Endometrium (tissue), 2 donors: Measurements from ENCODE around the gene B3GNT9.

Source experiments
- FAIRE-seq: peaks from 2 replicates; lab custom pipeline; 2012; peaks lifted over from hg19 to GRCh38; lab: Jason Lieb, UNC
- donor health status: control.
- donor health status: control.

B3GNT9 gene

DNA sequence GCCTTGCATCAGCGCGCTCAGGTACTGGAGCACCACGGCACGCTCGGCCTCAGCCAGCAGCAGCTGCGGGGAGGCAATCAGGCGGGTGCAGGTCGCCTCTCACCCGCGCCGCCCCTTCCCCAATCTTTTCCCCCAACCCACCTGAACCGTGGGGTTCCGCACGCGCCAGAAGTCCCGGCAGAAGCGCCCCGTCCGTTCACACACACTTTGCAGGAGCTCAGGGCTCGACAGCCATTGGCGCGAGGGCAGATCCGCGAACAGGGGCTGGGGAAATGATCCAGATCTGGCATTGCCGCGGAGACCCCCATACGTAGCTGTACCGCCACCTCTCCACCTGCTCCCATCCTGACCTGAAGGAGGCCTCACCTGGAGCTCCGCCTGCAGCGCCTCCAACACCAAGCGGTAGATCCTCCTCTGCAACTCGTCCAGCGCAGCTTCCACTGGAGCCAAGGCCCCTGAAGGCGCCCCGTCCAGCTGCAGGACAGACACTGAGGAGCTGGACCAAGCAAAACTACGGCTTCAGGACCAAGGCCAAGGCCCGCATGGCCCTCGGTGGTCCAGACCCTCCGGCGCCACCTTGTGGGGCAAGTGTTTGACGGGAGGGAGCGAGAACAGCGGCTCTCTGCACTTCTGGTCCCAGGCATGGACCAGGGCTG lies 34.3 kb upstream of the B3GNT9 start:
- no peak for FAIRE-seq

DNA sequence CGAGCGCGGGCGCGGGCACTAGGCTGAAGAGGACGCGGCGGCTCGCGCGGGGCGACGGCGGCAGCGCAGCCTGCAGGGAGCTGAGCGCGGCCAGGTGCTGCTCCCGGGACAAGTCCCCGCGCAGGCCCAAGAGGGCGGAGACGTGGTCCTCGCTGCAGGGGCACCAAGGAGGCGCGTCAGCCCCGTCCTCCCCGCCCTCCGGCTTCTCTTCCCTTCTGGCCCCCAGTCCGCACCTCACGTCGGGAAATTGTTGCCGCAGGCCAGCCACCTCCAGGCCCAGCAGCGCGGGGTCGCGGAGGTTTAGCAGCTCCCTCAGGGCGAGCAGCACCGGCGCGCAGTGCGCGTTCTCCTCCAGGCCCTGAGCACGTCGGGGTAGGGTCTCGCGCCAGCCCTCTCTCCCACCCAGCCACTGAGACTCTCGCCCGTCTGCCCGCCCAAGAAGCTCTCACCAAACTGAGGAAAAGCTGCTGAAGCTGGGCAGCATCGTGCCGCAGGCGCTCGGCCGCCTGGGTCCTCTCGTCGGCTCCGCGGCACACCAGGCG lies 33.7 kb upstream of the B3GNT9 start:
- no peak for FAIRE-seq

DNA sequence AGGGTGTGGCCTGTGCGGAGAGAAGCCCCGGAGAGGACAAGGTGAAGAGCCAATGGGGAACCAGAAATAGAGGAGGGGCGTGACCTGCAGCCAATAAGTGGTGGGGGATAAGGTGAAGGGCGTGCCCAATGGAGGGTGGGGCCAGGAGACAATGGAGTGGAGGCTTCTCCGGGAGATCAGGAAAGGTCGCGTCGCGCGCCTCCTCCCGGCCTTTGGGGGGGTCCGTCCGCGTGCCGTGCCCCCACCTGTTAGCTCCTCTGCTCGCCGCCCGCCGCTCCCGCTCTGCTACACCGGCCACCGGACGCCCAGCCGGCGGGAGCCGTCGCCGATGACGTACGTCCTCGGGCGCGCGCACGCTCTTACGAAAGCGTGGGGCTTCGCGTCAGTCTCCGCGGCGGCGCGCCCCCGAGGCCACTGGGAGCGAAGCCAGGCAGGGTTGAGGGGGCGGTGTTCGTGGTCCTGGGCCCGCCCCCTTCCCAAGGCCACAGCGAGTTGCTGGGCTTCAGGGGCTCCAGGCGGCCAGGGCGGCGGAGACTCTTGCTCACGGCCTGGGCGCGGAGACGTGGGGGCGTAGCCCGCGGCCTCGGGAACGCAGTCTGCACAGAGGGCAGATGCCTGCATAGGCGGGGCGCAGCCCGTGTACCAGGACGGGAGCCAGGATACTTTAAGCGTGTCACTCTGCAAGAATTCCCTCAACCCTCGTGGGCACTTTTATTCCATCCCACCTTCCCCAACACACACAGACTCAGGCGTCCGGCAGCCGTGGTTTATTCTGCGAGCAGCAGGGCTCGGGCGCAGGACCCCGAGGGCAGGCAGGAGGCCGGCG lies 33.0 kb upstream of the B3GNT9 start, which contains the start of gene MATCAP1:
Gene MATCAP1 (minus strand): TSS at position 337 of the 826 bp plus-strand sequence. CDS start 3,353 bp downstream, outside the sequence.
- FAIRE-seq = peak; percentile 95

DNA sequence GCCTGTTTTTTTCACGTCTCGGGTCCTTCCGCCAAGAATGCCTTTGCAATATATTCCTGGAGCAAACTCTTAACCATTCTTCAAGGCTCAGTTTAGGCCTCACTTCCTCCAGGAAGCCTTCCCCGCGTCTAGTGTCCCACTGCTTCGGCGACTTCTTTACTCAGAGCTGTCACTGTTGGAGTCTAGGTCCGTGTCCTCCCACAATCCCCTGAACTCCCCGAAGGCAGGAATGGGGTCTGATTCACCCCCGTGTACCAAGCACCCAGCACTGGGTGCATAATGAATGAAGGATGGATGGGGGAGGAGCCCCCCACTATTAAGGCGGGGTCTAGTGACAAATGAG lies 32.5 kb upstream of the B3GNT9 start:
- FAIRE-seq = no peak

DNA sequence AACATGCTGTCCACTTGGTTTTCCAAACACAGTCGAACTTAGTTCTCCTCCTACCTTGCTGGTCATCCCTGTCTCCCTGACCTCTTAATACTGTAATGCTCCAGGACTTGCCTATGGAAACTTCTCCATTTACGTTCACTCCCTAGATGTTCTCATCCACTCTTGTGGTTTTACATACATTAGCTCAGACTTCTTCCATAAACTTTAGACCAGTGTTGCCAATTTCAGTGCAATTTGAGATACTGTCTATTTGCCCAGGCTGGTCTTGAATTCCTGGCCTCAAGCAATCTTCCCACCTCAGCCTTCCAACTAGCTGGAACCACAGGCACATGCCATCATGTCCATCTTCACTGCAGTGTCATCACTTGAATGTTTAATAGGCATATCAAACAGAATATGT lies 31.5 kb upstream of the B3GNT9 start:
- no peak for FAIRE-seq

DNA sequence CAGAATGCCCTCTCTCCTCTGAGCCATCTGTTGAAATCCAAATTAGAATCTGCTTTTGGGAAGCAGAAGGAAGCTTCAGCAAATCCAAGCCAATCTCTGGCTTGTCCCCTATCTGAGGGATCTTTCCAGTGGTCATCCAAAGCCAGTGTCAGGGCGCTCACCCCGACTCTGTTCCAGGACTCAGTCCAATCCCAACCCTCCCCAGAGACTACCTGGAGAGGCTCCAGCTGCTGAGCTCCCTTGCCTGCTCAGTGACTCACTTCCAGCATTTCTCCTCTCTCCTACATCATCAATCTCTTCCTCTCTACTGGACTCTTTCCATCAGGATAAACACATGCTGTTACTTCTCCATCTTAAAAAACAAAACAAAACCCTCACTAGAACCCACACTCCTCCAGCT lies 30.5 kb upstream of the B3GNT9 start:
- FAIRE-seq = no peak

DNA sequence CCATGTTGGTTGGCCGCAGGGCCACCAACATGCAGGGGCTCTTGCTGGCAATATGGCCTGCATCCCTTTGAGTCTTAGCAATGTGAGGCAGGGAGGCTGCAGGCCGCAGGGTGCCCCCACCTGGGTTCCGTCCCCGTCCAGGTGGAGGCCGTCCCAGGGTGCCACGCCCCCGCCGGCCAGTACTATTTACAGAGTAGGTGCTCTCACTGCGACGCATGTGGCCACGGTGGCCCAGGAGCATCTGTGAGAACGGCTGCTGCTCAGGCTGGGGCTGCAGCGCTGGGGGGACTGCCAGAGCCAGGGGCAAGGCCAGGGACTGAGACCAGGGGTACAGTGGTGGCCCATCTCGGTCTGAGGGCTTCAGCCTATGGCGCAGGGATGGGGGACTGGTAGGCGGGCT lies 29.4 kb upstream of the B3GNT9 start:
- no peak for FAIRE-seq

DNA sequence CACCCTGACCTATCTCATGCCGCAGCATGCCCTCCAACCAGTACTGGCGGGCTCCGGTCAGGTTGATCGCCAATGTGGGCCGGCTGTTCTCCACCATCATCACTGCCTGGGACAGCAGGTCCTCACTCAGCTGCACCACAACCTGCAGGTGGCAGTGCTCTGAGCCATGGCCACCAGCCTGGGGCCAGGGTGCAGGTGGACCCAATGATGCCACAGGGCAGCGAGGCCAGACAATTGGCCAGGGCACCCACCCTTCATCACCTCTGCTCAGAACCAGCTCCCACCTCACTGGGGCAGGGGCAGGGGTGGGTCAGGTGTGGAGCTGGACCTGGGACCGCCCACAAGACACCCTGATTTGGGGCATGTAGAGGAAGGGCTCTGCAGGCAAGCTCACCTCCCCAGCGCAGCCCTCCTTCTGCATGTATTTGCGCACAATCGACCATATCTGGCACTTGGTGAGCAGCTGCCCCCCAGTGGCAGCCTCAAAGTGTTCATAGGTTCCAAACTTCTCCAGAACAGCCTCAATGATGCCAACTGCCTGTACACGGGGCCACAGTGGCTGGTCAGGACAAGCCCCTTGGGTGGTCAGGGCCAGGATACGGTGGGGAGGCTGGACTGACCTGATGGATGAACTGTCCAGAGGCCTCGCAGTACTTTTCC lies 28.8 kb upstream of the B3GNT9 start:
- FAIRE-seq = no peak

DNA sequence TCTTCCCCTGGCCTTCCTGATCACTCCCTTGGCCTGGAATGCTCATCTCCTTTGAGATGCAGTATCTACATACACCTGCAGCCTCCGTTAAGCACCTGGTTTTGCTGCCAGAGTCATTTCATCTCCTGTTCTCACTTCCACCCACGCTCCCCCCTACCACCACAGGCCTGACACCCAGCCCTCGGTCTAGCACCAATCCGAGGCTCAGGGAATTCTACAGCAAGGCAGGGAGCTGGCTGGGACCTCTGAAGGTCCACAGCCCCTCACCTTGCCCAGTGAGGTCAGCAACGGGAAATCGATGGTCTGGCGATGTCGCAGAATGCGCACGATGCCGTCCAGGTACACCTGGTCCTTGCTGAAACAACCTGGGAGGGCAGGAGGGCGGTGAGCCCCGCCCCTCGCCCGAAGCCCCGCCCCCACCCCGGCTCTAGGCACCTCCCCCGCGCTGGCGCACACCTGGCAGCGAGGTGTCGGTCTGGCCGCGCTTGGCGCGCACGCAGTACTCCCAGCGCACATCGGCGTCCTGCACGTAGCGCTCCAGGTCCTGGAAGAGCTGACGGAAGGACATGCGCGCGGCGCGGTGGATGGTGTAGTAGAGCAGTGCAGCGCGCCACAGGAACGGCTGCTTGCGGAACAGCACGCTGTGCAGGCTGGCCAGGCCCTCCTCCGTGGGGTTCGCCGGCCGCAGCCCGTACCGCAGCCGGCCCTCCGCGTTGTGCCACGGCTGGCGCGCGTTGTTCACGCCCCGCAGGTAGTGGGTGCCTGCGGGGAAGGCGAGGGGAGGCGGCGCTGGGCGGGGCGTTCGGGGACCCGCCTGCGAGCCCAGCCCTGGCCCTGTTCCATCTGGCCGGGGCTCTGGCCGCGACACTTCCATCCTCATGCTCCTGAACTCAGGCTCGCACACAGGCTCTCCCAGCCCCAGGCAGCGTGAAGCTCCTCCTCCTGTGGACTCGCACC lies 27.2 kb upstream of the B3GNT9 start:
- FAIRE-seq = no peak

DNA sequence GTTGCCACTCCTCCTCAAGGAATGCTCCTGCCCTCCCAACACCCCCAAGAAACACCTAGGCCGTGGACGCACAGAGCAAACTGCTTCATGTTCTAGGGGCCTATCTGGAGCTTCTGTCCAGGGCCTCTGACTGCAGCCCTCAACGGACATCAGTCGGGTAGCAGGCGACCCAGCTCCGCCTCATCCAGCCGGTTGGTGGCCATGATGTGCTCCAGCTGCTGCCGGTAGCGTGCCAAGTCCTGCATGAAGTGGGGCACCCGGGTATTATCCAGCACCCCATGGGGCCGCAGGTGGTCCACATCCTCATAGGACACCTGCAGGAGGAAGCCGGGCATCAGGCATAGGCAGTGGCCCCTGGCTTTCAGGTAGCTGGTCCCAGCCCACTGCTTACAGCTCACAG lies 25.9 kb upstream of the B3GNT9 start:
- FAIRE-seq = no peak

DNA sequence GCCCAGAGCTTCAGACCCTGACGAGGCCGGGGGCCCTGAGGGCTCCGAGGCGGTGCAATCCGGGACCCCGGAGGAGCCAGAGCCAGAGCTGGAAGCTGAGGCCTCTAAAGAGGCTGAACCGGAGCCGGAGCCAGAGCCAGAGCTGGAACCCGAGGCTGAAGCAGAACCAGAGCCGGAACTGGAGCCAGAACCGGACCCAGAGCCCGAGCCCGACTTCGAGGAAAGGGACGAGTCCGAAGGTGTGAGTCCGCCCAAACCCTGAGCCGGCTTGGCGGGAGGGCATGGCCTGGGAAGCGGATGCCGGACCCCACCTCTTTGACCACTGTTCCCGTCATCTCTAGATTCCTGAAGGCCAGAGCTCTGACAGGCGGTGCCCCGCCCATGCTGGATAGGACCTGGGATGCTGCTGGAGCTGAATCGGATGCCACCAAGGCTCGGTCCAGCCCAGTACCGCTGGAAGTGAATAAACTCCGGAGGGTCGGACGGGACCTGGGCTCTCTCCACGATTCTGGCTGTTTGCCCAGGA lies 24.0 kb upstream of the B3GNT9 start:
- no peak for FAIRE-seq

DNA sequence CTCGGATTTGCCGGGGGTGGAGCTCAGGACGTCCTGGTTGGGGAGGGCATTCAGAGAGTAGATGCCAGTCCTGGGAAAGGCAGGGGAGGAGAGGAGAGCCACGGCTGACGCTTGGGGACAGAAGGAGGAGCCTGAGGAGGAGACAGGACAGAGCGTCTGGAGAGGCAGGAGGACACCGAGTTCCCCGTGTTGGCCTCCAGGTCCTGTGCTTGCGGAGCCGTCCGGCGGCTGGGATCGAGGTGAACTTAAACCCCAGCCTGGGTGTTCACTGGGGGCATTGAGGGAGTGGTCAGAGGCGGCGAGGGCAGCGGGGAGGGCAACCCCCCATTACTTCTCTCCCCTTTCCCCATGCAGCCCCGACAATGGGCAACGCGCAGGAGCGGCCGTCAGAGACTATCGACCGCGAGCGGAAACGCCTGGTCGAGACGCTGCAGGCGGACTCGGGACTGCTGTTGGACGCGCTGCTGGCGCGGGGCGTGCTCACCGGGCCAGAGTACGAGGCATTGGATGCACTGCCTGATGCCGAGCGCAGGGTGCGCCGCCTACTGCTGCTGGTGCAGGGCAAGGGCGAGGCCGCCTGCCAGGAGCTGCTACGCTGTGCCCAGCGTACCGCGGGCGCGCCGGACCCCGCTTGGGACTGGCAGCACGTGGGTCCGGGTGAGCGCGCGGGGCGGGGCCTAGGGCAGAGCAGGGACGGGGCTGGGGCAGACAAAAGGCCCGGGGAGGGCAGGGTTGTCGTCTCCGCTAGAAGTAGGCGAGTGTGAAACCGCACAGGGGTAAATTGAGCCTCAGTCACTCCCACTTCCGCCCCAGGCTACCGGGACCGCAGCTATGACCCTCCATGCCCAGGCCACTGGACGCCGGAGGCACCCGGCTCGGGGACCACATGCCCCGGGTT lies 23.3 kb upstream of the B3GNT9 start:
- no peak for FAIRE-seq

DNA sequence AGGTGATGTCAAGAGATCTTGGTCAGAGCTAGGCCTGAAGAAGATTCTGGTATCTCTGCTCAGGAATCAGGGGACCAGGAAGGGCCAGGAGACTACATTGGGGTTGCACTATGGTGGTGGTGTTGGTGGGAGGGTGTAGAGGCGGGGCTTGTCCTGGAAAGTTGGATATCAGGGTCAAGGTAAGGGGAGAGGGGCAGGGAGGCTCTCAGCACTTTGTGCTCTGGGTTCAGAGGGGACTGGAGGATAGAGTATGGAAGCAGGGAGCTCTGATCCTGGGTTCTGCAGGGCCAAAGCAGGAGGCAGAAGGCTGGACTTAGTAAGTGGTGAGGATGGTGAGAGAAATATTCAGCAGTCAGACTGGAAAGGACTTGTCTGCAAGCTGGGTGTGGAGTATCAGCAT lies 22.5 kb upstream of the B3GNT9 start:
- no peak for FAIRE-seq

DNA sequence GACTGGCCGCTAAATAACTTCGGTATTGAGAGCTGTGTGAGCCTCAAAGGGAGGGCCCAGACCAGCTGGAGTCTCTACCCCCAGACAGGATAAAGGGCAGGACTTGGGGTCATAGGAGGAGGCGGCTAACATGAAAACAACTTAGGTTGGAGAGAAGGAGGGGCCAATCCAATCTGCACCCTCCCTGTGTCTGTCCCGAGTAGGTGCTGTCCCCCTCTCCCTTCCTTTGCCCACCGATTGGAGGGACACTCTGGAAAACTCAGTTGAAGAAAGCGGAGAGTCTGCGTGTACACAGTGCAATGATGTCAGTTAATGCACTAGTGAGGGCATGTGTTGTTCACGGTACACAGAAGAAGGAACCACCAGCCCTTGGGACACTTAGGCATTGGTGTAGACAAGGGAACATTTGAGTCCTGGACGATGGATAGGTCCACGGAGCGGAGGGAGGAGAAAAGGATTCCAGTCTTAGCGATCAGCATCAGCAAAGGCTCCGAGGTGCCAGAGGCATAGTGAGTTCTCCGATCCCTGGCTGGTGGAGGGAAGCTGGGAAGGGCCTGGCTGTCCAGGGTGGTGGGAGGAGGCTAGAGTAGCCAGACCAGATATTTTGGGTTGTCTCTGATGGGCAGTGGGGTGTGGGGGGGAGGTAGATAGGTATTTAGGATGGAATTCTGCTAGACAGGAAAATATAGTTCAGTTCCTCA lies 20.3 kb upstream of the B3GNT9 start:
- FAIRE-seq = no peak

DNA sequence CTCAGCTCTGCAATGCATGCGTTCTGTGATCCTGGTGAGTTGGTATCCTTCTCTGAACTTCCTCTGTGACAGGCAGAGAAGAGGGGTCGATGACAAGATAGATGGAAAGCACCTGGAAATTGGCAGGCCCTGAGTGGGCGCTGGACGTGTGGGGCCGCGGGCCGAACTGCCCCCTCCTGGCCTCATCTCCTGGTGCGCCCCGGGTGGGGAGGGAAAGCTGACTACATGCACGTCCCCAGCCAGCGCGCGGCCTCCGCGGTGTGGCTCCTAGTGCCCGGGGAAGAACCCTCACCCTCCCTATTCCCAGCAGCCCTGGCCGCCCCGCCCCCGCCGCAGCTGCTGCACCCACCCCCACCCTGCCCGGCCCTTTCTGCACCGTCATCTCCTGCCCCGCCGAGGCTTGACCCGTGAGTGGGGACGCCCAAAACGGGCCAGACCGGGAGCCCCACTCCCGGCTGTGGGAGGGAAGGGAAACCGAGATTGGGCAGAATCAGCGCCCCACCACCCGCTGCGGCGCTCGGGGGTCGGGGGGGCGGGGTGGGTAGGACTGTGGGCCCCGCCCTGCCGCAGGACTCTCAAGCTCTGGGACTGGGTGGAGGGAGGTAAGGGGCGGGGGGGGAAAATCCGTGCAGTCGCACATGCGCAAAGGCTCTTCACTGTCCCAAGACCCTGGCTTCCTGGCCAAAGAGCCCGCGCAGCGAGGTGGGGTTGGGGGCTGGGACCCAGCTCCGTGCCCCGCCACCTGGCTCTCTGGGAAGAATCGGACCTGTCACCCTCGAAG lies 19.6 kb upstream of the B3GNT9 start, which contains the start of gene NOL3:
Gene NOL3 (plus strand): TSS at position 371 of the 781 bp plus-strand sequence.
- no peak for FAIRE-seq

DNA sequence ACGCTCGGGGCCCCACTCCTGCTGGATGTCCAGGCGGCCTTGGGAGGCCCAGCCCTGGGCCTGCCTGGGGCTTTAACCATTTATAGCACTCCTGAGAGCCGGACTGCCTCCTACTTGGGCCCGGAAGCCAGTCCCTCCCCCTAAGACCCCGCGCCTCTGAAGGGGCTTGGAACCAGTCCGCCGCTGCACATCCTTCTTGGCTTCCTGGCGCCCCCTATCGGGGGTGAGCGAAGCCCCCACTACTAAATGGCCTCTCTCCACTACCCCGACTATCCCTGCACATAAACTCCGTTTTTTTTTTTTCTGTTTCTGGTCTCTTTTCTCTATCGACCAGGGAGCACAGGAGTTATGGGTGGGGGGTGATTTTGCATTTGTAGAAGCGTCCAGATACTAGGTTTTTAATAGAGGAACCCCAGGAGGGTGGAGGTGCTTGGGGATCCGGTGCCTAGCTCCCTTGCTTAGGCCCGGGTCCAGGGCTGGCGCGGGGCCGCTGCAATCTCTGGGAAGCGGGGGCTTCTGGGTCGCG lies 18.9 kb upstream of the B3GNT9 start:
- no peak for FAIRE-seq

DNA sequence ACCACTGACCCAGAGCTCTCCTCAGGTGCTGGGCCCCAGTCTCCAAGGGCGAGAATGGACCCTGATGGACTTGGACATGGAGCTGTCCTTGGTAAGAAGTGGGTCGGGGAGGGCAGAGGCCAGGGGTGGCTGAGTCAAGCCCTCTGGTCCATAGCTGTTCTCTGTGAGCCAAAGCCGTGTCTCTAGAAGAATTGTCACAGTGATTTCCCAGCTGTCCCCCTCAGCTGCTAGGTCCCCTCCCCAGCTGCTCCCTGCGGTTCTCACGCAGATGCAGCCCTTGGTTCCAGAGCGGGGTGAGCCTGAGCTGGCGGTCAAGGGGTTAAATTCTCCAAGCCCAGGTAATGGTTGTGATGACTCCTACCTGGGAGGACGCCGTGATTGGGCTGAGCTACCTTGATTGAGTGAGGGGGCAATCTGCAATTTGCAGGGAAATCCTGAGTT lies 18.2 kb upstream of the B3GNT9 start:
- no peak for FAIRE-seq

DNA sequence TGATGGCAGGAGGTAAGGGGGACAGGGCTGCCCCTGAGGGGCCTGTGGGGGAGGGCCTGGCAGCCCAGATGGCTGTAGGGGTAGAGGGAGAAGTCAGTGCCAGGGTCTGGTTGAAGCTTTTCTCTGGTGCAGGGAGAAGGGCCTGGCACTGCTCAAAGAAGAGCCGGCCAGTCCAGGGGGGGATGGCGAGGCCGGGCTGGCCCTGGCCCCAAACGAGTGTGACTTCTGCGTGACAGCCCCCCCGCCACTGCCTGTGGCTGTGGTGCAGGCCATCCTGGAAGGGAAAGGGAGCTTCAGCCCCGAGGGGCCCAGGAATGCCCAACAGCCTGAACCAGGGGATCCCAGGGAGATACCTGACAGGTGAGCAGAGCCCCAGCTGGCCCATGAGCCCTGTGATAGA lies 16.8 kb upstream of the B3GNT9 start:
- no peak for FAIRE-seq
